ENCODE results near the gene MAGI2.

DNA sequence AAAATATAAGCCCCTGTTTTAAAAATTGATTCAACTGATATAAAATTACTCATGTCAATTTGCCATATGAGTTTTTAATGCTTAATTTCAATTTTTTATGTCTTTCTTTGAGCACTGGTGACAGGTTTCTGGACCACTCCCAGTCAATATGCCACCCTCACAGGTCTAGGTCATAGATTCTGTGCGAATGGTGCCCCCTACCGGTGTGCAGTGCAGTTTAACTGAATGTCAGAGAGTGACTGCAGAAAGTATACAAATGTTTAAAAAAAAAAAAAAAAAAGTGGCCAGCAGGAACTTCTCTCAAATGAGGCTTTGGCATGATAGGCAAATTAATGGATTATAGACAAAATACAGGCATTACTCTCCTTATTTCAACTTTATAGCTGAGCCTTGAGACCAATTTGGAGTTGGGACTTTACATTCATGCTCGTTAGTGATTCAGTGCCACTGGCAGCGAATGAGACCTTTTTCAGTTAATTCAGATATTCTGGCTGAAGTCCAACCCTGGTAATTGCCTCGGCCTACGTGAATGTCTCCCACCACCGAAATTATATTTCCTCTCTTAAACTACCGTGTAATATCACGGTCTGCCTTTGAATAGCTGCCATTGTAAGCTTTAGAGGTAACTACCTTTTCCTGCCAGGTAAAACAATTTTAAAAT lies 1227.3 kb downstream of the MAGI2 start:
- TF ChIP-seq POLR2A (IDR thresholded peaks at IDR 0.05), result no peak
- TF ChIP-seq CTCF (IDR thresholded peaks at IDR 0.05), result peak in 1 of 3 donors; percentile 25

Measured in ovary (tissue), 3 donors.